HL-60/S4 treated with phorbol 12-myristate 13-acetate at 8.2 ng/mL for 4 days and 3 days (cell line): Measurements from ENCODE around the gene ACAA2.

ENCODE experiments used
- in situ Hi-C: fragments of 300-500 bp; cut with MboI; formaldehyde crosslinking; loops from 2 replicates; pipeline ENCODE4 v1.15.0; 2022; ENCODE audit warnings: low sequenced_read_pairs

Gene ACAA2

DNA sequence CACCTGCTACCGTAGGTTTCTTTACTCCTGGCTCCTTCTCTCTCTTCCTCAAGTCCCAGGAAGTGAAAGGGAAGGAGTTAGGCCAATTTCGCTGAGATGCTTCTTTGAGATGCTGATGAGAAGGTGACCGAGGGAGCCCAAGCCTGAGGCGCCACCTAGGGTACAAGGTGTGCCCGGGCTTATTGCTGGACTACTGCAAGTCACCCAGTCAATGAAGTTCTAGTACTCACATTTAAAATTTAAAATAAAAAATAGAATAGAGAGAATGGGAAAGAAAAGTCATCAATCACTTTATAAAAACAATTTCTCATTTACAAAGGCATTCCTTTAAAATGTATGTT lies 45.3 kb downstream of the ACAA2 start:
- in situ Hi-C loops = no loop called here

DNA sequence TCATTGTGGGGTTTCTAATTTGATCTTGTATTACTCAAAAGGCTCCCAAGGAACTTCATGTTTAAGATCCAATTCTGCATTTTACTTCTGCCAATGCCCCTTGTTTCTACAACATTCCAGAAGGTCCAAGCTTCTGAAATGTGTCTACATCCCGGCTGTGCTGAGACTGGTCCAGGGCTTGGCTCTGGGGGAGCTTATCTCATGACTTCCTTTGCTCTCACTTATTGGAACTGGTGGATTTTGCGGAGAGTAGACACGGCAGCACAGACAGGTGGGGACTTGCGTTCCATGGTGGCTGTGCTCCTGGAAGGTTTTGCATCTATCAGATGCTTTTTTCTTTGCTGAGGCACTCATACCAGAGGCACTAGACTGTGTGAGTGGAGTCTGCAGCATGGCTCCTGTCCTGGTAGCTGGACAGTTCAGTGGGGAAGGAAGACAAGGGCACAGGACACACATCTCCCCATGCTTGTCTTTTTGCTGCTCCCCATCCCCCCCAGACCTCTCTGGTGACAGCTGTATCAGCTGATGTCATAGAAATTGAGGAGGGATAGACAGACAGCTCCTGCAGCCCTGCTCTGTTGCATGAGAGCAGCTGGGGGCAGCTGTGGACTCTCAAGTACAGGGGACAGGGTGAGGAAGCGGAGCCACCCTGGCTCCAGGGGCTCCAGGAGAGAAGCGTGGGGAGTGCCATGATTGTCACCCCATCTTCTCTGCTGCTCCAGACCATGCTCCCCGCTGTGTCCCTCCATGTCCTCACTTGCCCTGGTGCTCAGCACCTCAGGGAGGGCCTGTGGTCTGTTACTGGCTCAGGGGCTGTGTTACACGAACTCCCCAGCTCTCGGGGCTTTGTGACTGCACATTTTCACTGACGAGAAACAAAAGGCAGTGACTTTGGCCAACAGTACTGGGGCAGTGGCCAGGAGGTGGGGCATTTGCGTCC lies 46.0 kb downstream of the ACAA2 start:
- in situ Hi-C loops = no loop called here

DNA sequence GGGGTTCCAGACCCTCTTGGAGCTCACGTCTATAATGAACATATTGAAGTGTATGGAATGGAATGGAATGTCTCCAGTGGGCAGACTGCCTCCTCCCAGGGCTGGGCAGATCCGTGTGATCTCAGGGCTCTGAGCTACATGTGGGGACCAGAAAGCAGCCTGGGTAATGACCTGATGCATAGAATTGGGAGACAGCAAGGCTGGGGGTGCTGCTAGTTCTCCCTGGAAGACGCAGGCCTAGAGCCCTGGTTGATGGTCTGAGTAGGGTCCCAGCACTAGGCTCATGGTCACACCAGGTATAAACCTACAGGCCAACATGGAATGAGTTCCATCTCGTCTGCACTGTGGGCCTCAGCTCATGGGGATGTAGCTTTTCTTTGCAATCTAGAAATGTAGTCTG lies 46.7 kb downstream of the ACAA2 start:
- in situ Hi-C loops = no loop called here

DNA sequence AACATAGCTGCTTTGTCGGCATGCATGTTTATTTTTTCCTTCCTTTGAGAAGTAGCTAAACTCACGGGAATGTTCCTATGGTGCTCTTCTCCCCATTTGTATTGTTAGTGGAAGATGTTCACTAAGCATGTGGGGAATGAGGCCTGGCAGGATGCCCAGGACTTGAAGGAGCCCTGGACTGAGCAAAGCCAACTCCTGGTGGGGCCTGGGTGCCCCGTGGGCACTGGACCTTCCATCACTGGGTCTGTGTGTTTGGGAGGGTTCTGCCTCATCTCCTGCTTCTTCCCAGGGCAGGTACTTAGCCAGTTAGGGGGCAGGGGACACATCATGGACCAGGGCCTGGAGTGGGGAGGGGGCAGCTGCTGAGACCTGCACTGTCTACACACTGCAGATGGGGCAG lies 49.3 kb downstream of the ACAA2 start:
- in situ Hi-C loops = no loop called here

DNA sequence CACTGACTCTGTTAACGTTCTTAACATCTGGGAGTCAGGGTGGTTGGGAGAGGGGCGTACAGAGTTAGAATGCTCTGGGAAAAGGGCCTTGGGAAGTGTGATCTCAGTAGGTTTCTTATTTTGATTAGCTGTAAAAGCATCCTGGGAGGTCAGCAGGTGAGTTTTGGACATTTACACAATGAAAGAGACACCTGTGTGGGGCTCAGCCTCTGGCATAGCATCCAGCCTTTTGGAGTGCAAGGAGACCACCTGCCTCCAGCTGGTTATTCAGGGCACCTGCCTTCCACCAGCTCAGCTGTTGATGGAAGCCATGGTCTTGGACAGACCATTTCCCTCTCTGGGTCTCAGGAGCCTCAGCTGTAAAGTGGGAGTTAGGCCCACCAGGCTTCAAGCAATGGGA lies 49.7 kb downstream of the ACAA2 start:
- in situ Hi-C loops = no loop called here

- in situ Hi-C loops = no loop called here
Measured at GRCh38 chr18:49762191-49763077, 50.9 kb downstream of the ACAA2 start.

DNA sequence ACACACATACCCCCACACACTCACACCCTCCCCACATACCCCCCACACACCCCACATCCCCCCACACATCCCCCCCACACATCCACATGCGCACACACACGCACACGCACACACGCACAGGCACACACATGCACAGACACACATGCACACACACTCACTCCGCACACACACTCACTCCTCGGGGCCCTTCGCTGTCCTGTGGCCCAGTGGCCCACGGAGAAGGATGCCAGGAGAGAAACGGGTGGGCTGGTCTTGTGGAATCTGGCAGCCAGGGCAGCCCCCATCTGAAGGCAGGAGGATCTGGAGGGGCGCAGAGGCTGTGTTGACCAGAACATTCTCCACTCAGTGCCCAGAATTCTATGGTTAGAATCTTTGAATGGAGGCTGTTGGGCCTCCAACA lies 51.6 kb downstream of the ACAA2 start:
- in situ Hi-C loops = no loop called here

- in situ Hi-C loops = no loop called here
Measured at GRCh38 chr18:49758263-49758610, 55.1 kb downstream of the ACAA2 start.

GRCh38 chr18:49757513-49758262 lies 55.6 kb downstream of the ACAA2 start:
- in situ Hi-C loops = no loop called here

GRCh38 chr18:49756671-49757362 lies 56.5 kb downstream of the ACAA2 start:
- in situ Hi-C loops = no loop called here

GRCh38 chr18:49756135-49756534 lies 57.2 kb downstream of the ACAA2 start:
- in situ Hi-C loops = no loop called here

DNA sequence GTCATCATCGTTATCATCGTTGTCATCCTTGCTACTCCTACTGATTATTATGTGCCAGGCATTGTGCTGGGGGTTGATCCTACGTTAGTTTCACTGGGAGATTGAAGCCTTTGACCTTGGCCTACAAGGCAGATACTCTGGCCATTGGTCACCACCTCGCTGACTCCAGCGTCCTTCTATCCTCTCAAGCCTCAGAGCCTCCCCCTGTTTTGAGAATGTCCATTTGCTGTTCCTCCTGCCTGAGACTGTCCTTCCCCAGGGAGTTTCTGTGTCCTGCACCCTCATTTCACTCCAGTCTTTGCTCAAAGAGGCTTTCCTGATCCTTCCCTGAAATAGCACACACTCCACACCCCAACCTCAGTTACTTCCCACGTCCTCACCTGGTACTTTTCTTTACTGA lies 57.8 kb downstream of the ACAA2 start:
- in situ Hi-C loops = no loop called here

DNA sequence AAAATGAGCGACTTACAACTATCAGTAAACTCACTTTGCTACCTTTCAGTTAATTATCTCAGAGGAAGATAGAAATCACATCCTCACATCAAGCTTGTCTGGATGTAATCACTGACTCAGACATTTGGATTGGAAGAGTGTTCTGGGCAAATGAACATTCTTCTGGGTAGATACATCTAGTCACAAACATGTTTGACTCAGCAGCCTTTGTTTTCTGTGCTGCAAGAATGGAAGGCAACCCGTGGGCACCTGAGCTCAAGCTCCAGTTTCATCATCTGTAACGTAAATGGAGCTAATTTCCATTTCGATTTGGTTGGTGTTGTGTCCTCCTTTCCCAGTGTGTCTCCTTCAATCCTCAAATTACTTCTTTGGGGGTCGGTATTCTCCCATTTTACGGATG lies 58.5 kb downstream of the ACAA2 start:
- in situ Hi-C loops = no loop called here

GRCh38 chr18:49753643-49754042 lies 59.7 kb downstream of the ACAA2 start:
- in situ Hi-C loops = no loop called here

- in situ Hi-C loops = no loop called here
Measured at GRCh38 chr18:49752095-49752457, 61.3 kb downstream of the ACAA2 start.

DNA sequence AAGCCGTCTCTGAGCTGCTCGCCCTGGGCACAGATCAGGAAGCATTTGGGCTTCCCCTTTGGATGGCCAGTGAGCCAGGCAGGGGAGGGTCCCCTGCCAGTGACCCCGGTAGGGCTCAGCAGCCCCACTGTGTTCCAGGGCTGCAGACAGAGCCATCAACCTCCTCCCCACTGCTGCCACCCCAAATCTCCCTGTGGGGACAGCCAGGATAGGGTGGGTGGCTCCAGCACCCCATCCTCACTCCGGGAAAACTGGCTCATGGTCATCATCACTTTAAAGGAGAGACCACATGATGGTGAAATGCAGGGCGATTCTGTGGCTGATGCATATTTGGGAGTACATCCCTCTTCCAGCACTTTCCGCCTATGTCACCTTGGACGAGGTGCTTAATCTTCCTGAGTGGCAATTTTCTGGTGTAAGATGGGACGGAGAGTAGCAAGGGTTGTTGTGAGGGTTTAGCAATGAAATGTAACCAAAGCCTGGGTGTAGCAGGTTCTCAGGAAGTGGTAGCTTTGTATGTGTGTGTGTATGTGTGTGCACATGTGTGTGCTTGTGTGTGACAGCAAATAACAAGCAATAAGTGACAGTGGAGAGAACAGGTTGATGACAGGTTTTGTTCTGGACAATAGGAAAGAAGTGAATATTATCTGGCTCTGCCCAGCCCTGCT lies 61.8 kb downstream of the ACAA2 start:
- in situ Hi-C loops = no loop called here

DNA sequence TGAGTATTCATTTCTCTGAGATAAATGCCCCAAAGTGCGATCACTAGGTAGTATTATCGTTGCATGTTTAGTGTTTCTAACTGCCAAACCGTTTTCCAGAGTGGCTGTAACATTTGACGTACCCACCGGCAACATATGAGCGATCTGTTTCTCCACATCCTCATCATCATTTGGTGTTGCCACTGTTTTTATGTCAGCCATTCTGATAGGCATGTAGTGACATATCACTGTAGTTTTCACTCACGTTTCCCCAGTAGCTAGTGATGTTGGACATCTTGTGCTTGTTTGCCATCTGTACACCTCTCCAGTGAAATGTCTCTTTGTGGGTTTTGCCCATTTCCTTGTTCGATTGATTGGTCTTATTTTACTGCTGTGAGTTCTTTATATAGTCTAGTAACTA lies 63.8 kb downstream of the ACAA2 start:
- in situ Hi-C loops = no loop called here

DNA sequence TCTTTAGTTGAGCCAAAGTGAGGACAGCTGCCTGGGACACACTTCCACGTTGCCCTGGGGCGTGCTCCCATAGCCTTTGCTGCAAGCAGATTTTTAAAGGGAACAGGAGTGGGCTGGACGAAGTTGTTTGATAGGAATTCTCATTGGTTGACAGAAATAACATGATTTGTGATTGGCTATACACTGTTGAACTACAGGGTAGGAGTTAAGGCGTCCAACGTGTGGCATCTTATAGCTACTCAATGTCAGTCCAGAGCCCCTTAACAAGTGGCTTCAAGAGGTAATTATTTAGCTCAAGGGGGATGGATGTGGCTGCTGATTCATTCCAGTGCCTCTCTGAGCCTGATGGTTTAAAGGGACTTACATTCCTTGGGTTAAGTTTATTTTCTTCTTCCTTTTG lies 65.5 kb downstream of the ACAA2 start:
- in situ Hi-C loops = no loop called here

- in situ Hi-C loops = no loop called here
Measured at GRCh38 chr18:49745045-49746014, 68.0 kb downstream of the ACAA2 start.
